H7 (cell line): ENCODE results near the gene THBD. TPM values are rescaled to one million over a fixed set of nuclear protein-coding genes. Genes with fewer than 3 reads are reported as not detected.

ENCODE experiments used
- DNase-seq: peaks from one replicate; pipeline ENCODE4 v3.0.0; 2012
- H3K27me3 ChIP-seq: 2 replicates; pipeline ENCODE4 v1.6.0; 2011; ENCODE audit warnings: mild to moderate bottlenecking, low read length; ENCODE audit not compliant: control insufficient read depth, insufficient read depth
- H3K36me3 ChIP-seq: replicated peaks from 2 replicates; pipeline ENCODE4 v1.5.1; 2011; ENCODE audit warnings: low read length; ENCODE audit not compliant: control insufficient read depth, insufficient read depth
- H3K4me3 ChIP-seq: 2 replicates; pipeline ENCODE4 v1.5.1; 2011; ENCODE audit warnings: low read depth, mild to moderate bottlenecking, control low read depth, low read length, moderate library complexity; ENCODE audit not compliant: insufficient read depth
- total RNA-seq: library from RNA; depleted of rRNA; stranded (reverse); fragments of >200 nt; shearing (Covaris generic); gene quantifications from 2 replicates; pipeline ENCODE4 v1.2.3, GENCODE V29; 2014

The THBD gene
- total RNA-seq, 1 experiment from 2014 or later, result 1.2 TPM

DNA sequence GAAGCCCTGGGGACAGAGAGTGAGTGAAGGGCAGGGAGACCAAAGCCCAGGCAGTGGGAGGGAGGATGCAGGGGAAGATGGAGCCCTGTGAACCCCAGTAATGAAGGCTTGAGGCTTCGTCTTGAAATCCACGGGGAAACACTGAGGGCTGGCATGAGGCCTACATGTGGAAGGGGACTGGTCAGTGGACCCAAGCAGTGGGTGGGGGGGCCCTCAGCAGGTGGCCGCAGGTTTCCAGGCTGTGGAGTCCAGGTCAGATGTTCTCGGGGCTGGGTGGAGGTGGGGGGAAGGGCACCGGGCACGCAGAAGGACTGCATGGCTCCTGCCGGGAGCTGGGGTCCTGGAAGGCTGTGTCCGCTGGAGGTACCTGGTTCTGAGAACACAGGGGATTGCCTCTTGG, 39.4 kb upstream of the THBD start:
- Histone ChIP-seq H3K27me3 (no peaks in the 10 kb centered on the region), H3K36me3 (no peaks in the 10 kb centered on the region), H3K4me3 (no peak overlapping the region)
- no peak for DNase-seq

- DNase-seq, result no peak
- no peak overlapping the region for H3K4me3 ChIP-seq
- no peaks in the 10 kb centered on the region for H3K36me3 ChIP-seq
- no peaks in the 10 kb centered on the region for H3K27me3 ChIP-seq
Observed at GRCh38 chr20:23087587-23088251, 38.2 kb upstream of the THBD start.

DNA sequence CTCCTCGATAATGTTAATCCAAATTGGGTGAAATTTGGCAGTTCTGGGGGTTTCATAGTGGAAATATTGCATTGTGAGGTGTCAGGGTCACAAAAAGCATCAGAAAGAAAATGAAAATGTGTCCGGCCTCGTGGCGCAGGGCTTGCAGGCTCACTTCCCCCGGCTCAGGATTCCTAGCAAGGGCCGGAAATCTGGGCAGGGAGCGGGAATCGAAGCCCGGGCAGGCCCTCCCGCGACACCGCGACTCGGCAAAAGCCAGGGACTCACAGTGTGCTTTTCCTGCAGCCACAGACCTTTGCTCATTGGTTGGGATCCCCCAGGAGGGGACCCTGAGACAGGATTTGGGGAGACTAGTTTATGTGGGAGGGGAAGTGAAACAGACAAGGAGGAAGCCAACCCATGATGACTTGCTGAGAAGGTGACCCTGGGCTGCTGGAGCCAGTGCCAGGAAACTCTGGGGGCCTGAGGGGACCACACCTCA, 37.5 kb upstream of the THBD start:
- Histone ChIP-seq H3K4me3 (no peak overlapping the region), H3K27me3 (no peaks in the 10 kb centered on the region), H3K36me3 (no peaks in the 10 kb centered on the region)
- no peak for DNase-seq

DNA sequence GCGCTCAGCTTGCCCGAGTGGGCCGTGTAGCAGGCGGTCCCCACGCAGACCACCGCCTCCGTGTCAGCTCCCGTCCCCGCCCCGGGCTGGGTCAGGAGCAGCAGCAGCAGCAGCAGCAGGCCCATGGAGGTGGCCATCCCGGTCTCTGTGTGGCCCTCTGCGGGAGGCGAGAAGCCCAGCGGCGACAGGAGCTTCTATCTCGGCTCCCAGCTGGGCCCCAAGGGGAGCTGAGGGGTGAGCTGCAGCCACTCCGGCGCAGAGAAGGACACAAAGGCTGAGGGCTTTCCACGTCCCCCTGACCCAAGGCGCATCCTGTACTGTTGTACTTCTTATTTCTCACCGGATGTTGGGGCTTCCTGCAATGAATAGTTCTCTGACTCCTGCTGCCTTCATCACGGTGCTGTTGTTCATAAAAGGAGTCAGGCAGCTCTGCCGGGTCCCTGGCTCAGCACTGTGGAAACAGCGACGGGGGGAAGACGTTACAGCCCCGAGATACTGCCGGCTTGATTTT, 36.6 kb upstream of the THBD start, which contains the start of gene CD93:
Gene CD93 (minus strand): TSS at position 269 of the 511 bp plus-strand sequence. CDS start 132 bp downstream, at position 137.
- no peak within 1 kb of the TSS for H3K4me3 ChIP-seq
- no peaks in the 10 kb centered on the region for H3K36me3 ChIP-seq
- peak; percentile 45 for DNase-seq
- no peaks in the 10 kb centered on the region for H3K27me3 ChIP-seq

GRCh38 chr20:23085436-23086055, 36.1 kb upstream of the THBD start:
- Histone ChIP-seq H3K36me3 (no peaks in the 10 kb centered on the region), H3K4me3 (no peak overlapping the region), H3K27me3 (no peaks in the 10 kb centered on the region)
- DNase-seq, result no peak

DNA sequence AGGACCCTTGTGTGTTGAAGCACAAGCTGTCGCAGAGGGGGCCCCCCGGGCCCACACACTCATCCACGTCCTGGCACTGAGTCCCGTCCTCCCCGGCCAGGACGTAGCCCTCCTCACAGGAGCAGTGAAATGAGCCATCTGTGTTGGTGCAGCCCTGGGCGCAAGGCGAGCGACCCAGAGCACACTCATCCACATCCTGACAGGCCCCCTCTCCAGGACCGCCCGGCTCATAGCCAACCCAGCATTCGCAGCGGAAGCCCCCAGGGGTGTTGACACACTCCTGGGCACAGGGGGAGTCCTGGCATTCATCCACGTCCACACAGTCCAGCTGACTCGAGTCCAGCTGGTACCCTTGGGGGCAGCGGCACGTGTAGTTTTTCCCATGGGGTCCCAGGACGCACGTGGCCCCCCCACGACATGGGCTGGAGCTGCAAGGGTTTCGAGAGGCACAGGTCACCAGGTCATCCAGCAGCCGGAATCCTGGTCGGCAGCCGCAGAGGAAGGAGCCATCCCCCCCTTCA, 35.4 kb upstream of the THBD start:
- H3K36me3 ChIP-seq, result no peaks in the 10 kb centered on the region
- no peak overlapping the region for H3K4me3 ChIP-seq
- DNase-seq, result no peak
- no peaks in the 10 kb centered on the region for H3K27me3 ChIP-seq

DNA sequence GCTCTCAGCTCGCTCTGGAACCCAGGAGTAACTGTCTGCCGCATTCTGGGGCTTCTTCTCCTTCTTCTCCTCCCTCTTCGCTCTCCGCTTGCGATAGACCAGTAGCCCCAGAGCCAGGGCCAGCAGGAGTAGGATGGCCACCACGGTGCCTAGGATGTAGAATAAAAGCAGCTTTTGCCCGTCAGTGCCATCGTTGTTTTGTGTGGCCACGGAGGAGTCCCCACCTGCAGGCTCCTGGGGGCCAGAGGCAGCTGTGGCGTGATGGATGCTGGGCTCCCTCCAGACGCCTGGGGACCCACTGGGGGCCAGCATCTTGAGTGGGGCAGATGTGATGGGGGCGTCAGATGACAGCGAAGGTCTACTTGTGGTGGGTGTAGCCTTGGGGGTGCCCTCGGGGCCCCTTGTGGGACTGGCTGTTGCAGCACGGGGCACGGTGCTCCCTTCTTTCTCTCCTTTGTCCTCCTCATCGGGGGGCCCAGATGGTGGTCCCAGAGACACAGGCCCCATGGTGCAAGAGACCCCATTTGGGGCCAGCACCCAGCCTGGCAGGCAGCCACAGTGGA, 34.9 kb upstream of the THBD start:
- H3K36me3 ChIP-seq, result no peaks in the 10 kb centered on the region
- H3K27me3 ChIP-seq, result no peaks in the 10 kb centered on the region
- H3K4me3 ChIP-seq, result no peak overlapping the region
- DNase-seq, result no peak

- no peak for DNase-seq
- Histone ChIP-seq H3K4me3 (no peak overlapping the region), H3K27me3 (no peaks in the 10 kb centered on the region), H3K36me3 (no peaks in the 10 kb centered on the region)
Observed at GRCh38 chr20:23083553-23084220, 34.2 kb upstream of the THBD start.

GRCh38 chr20:23082846-23083552, 33.5 kb upstream of the THBD start:
- Histone ChIP-seq H3K4me3 (no peak overlapping the region), H3K36me3 (no peaks in the 10 kb centered on the region), H3K27me3 (no peaks in the 10 kb centered on the region)
- DNase-seq, result peak; percentile 67

DNA sequence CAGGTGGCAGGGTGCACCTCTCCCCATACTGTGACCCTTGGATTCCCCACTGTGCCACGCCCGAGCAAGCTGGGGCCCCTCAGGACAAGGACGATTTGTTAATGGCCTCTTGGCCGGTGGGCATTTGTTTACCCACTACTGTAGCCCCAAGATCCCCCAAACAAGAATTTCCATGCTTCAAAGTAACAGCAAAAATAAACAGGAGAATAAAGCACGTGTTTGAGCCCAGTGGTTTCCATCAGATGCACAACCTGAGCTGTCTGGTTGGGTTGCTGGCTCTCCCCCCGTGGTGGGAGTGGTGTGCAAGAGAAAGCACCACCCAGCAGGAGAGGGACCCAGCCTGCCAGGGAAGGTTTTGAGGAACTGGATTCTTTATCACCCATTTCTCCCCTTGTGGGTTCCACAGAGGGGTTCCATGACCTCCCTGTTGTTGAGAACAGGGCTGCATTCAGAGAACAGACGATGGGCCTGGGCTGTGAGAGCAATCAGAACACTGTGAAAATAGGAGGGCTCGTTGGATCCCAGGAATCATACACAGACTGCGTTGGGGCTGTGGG, 31.9 kb upstream of the THBD start:
- no peaks in the 10 kb centered on the region for H3K36me3 ChIP-seq

DNA sequence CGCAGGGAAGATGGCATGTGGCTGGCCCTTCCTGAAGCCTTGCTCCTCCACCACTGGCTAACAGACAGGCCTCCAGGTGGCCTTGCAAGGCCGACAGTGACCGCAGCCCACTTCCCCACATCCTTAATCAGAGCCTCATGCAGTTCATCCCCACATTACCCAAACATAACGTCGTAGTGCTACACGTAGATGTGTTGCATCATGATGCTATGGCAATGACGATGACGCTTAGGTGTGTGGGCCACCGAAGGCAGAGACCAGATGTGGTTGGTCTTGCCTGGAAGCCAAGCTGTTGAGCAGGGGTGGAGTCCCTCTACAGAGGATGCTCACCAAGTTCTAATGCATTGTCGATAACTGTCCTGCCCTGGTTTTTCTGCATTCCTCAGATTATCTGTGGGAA, 31.0 kb upstream of the THBD start:
- Histone ChIP-seq H3K36me3 (no peaks in the 10 kb centered on the region), H3K27me3 (no peaks in the 10 kb centered on the region), H3K4me3 (no peak overlapping the region)
- no peak for DNase-seq

More for the DNA sequence above, 31.9 kb upstream of the THBD start:
- no peak for DNase-seq
- Histone ChIP-seq H3K27me3 (no peaks in the 10 kb centered on the region), H3K4me3 (no peak overlapping the region)

GRCh38 chr20:23079926-23080325, 30.5 kb upstream of the THBD start:
- no peaks in the 10 kb centered on the region for H3K36me3 ChIP-seq
- no peak overlapping the region for H3K4me3 ChIP-seq
- no peaks in the 10 kb centered on the region for H3K27me3 ChIP-seq
- DNase-seq, result no peak

GRCh38 chr20:23079016-23079351, 29.5 kb upstream of the THBD start:
- H3K36me3 ChIP-seq, result no peaks in the 10 kb centered on the region
- H3K27me3 ChIP-seq, result no peaks in the 10 kb centered on the region
- DNase-seq, result peak; percentile 73
- H3K4me3 ChIP-seq, result no peak overlapping the region
